ENCODE results near the gene MAML3.
A peak's percentile ranks its signal among the peaks of the same experiment; 100 is the strongest.

MAML3 gene

GRCh38 chr4:139986689-139987501 lies 167.1 kb downstream of the MAML3 start:
- DNase-seq = no peak

- no peak for DNase-seq
Observed at GRCh38 chr4:139986106-139986505, 167.9 kb downstream of the MAML3 start.

- no peak for DNase-seq
Observed at GRCh38 chr4:139985401-139985800, 168.6 kb downstream of the MAML3 start.

GRCh38 chr4:139984471-139984870 lies 169.5 kb downstream of the MAML3 start:
- DNase-seq = no peak

GRCh38 chr4:139978692-139979091 lies 175.3 kb downstream of the MAML3 start:
- no peak for DNase-seq

GRCh38 chr4:139977838-139978609 lies 176.0 kb downstream of the MAML3 start:
- DNase-seq = no peak

- no peak for DNase-seq
Observed at GRCh38 chr4:139975830-139976272, 178.1 kb downstream of the MAML3 start.

GRCh38 chr4:139973616-139974015 lies 180.4 kb downstream of the MAML3 start:
- no peak for DNase-seq

GRCh38 chr4:139973015-139973414 lies 181.0 kb downstream of the MAML3 start:
- DNase-seq = no peak

GRCh38 chr4:139972305-139972704 lies 181.7 kb downstream of the MAML3 start:
- no peak for DNase-seq

- DNase-seq = no peak
Observed at GRCh38 chr4:139971111-139971510, 182.9 kb downstream of the MAML3 start.

GRCh38 chr4:139969635-139970266 lies 184.2 kb downstream of the MAML3 start:
- no peak for DNase-seq

GRCh38 chr4:139968831-139969230 lies 185.2 kb downstream of the MAML3 start:
- no peak for DNase-seq

- DNase-seq = no peak
Observed at GRCh38 chr4:139966383-139966782, 187.6 kb downstream of the MAML3 start.

- DNase-seq = no peak
Observed at GRCh38 chr4:139965789-139966188, 188.2 kb downstream of the MAML3 start.

- no peak for DNase-seq
Observed at GRCh38 chr4:139963708-139964107, 190.3 kb downstream of the MAML3 start.

- DNase-seq = peak; percentile 30
Observed at GRCh38 chr4:139962130-139962684, 191.8 kb downstream of the MAML3 start.

GRCh38 chr4:139961344-139961946 lies 192.5 kb downstream of the MAML3 start:
- no peak for DNase-seq

- DNase-seq = no peak
Observed at GRCh38 chr4:139959396-139959795, 194.6 kb downstream of the MAML3 start.

- DNase-seq = peak; percentile 64
Observed at GRCh38 chr4:139958739-139959098, 195.3 kb downstream of the MAML3 start.

GRCh38 chr4:139957986-139958738 lies 195.8 kb downstream of the MAML3 start:
- no peak for DNase-seq

GRCh38 chr4:139957065-139957464 lies 196.9 kb downstream of the MAML3 start:
- no peak for DNase-seq

All from NCI-H748 treated with DMSO at 0.1 percent for 48 hours (cell line).